ENCODE measurements around the gene PLA1A.

Gene PLA1A

GRCh38 chr3:119659606-119660291 lies 62.1 kb downstream of the PLA1A start:
- no peaks in the 10 kb centered on the region for H4K20me1 ChIP-seq (ENCODE audit: insufficient read depth, low read length)
- TF ChIP-seq CTCF (IDR thresholded peaks at IDR 0.05; ENCODE audit: low read length) = no peak
- no peak for TF ChIP-seq EZH2 (IDR thresholded peaks at IDR 0.05; ENCODE audit: borderline replicate concordance, low read length)
- no peak overlapping the region for H3K9ac ChIP-seq (ENCODE audit: low read length)
- no peak overlapping the region for H3K4me2 ChIP-seq (ENCODE audit: low read length)
- no peaks in the 10 kb centered on the region for H3K79me2 ChIP-seq (ENCODE audit: insufficient read depth, low read length)
- H3K27me3 ChIP-seq (ENCODE audit: insufficient read depth, low read length) = no peaks in the 10 kb centered on the region
- no peaks in the 10 kb centered on the region for H3K9me3 ChIP-seq (ENCODE audit: low read length)
- H2AFZ ChIP-seq (ENCODE audit: low read length) = no peak overlapping the region
- no peak overlapping the region for H3K4me3 ChIP-seq (ENCODE audit: low read depth, low read length, poor library complexity, severe bottlenecking)
- no peaks in the 10 kb centered on the region for H3K9me2 ChIP-seq (ENCODE audit: low read depth, low read length)
- H3K36me3 ChIP-seq (ENCODE audit: insufficient read depth, low read length) = no peaks in the 10 kb centered on the region
- no peaks in the 10 kb centered on the region for H3K4me1 ChIP-seq (ENCODE audit: insufficient read depth, low read length, severe bottlenecking)
- no peak overlapping the region for H3K27ac ChIP-seq (ENCODE audit: low read depth, low read length, poor library complexity, severe bottlenecking)
- H3F3A ChIP-seq (ENCODE audit: insufficient read depth, low read length) = no peaks in the 10 kb centered on the region

GRCh38 chr3:119660474-119661440 lies 63.1 kb downstream of the PLA1A start, which contains the start of gene POPDC2:
Gene POPDC2 (minus strand): TSS chr3:119660589. CDS start chr3:119660423, 166 bp downstream.
- Histone ChIP-seq H3F3A (ENCODE audit: insufficient read depth, low read length) (no peaks in the 10 kb centered on the region), H3K9ac (ENCODE audit: low read length) (no peak within 1 kb of the TSS), H4K20me1 (ENCODE audit: insufficient read depth, low read length) (no peaks in the 10 kb centered on the region), H3K27me3 (ENCODE audit: insufficient read depth, low read length) (no peaks in the 10 kb centered on the region), H3K36me3 (ENCODE audit: insufficient read depth, low read length) (no peaks in the 10 kb centered on the region), H3K9me2 (ENCODE audit: low read depth, low read length) (no peaks in the 10 kb centered on the region), H3K27ac (ENCODE audit: low read depth, low read length, poor library complexity, severe bottlenecking) (no peak within 1 kb of the TSS), H2AFZ (ENCODE audit: low read length) (no peak within 1 kb of the TSS), H3K79me2 (ENCODE audit: insufficient read depth, low read length) (no peaks in the 10 kb centered on the region), H3K4me1 (ENCODE audit: insufficient read depth, low read length, severe bottlenecking) (no peaks in the 10 kb centered on the region), H3K4me3 (ENCODE audit: low read depth, low read length, poor library complexity, severe bottlenecking) (no peak within 1 kb of the TSS), H3K9me3 (ENCODE audit: low read length) (no peaks in the 10 kb centered on the region), H3K4me2 (ENCODE audit: low read length) (no peak within 1 kb of the TSS)
- TF ChIP-seq CTCF (IDR thresholded peaks at IDR 0.05; ENCODE audit: low read length) (no peak), EZH2 (IDR thresholded peaks at IDR 0.05; ENCODE audit: borderline replicate concordance, low read length) (no peak)

- H3K9ac ChIP-seq (ENCODE audit: low read length) = no peak overlapping the region
- no peaks in the 10 kb centered on the region for H3K79me2 ChIP-seq (ENCODE audit: insufficient read depth, low read length)
- H3K27ac ChIP-seq (ENCODE audit: low read depth, low read length, poor library complexity, severe bottlenecking) = no peak overlapping the region
- no peaks in the 10 kb centered on the region for H3K27me3 ChIP-seq (ENCODE audit: insufficient read depth, low read length)
- no peak overlapping the region for H2AFZ ChIP-seq (ENCODE audit: low read length)
- no peaks in the 10 kb centered on the region for H3K9me2 ChIP-seq (ENCODE audit: low read depth, low read length)
- no peaks in the 10 kb centered on the region for H3K36me3 ChIP-seq (ENCODE audit: insufficient read depth, low read length)
- no peak overlapping the region for H3K4me3 ChIP-seq (ENCODE audit: low read depth, low read length, poor library complexity, severe bottlenecking)
- no peaks in the 10 kb centered on the region for H4K20me1 ChIP-seq (ENCODE audit: insufficient read depth, low read length)
- no peak for TF ChIP-seq EZH2 (IDR thresholded peaks at IDR 0.05; ENCODE audit: borderline replicate concordance, low read length)
- no peak for TF ChIP-seq CTCF (IDR thresholded peaks at IDR 0.05; ENCODE audit: low read length)
- H3K9me3 ChIP-seq (ENCODE audit: low read length) = no peaks in the 10 kb centered on the region
- no peaks in the 10 kb centered on the region for H3F3A ChIP-seq (ENCODE audit: insufficient read depth, low read length)
- no peaks in the 10 kb centered on the region for H3K4me1 ChIP-seq (ENCODE audit: insufficient read depth, low read length, severe bottlenecking)
- no peak overlapping the region for H3K4me2 ChIP-seq (ENCODE audit: low read length)
Observed at GRCh38 chr3:119662604-119663373, 65.1 kb downstream of the PLA1A start.
